ENCODE data around the gene UBE2V1.

- TF ChIP-seq EZH2 (optimal IDR thresholded peaks at IDR 0.05; ENCODE audit: low read depth, low read length) (no peak), CTCF (IDR thresholded peaks at IDR 0.05; ENCODE audit: low read length) (no peak), EZH2phosphoT487 (IDR thresholded peaks at IDR 0.05; ENCODE audit: low read length) (no peak)
Observed at GRCh38 chr20:50037123-50037522, 75.8 kb downstream of the UBE2V1 start.
